Measurements from ENCODE around the gene PRDM11. TPM values are rescaled to one million over a fixed set of nuclear protein-coding genes. Genes with fewer than 3 reads are reported as not detected.
A peak's percentile ranks its signal among the peaks of the same experiment; 100 is the strongest.
"Not testable (repeated sequence)": the region's sequence is repeated elsewhere in the genome, so short reads cannot be mapped to it uniquely, and the experiment has no call there.

Gene PRDM11
- total and polyA plus RNA-seq, 4 experiments from 2014 or later = 0.30 to 8.5 (median 4.4) TPM

- no peak overlapping the region for H3K27ac Mint-ChIP-seq
- CTCF ChIA-PET (ENCODE audit: partially characterized antibody) = interaction anchor here (1.0 to 3.6 kb wide), 2 partner anchors 11 to 13 kb away, joined by 3 to 15 read pairs; no protein-coding TSS in a partner anchor
Observed at GRCh38 chr11:45246241-45246640, 99.8 kb downstream of the PRDM11 start.

GRCh38 chr11:45247433-45247832 is 101.0 kb downstream of the PRDM11 start:
- no peak overlapping the region for H3K27ac ChIP-seq (ENCODE audit: low read depth, low read length)
- Mint-ChIP-seq H3K4me1 (peaks cover 0 to 3% (median 0%) of the 10 kb centered on the region in 4 donors), H3K36me3 (no peaks in the 10 kb centered on the region), H3K4me3 (no peak overlapping the region), H3K27ac (no peak overlapping the region), H3K27me3 (peaks cover 9 to 19% of the 10 kb centered on the region in 2 donors), H3K9me3 (peaks cover 0 to 2% (median 0%) of the 10 kb centered on the region in 8 donors)
- CTCF ChIA-PET (ENCODE audit: partially characterized antibody) = interaction anchor here (1.4 to 3.6 kb wide), 2 partner anchors 14 to 137 kb away, joined by 4 to 15 read pairs; no protein-coding TSS in a partner anchor
- H3K27me3 ChIP-seq (ENCODE audit: insufficient read depth, low read length) = no peaks in the 10 kb centered on the region
- intact Hi-C loops (cut with micrococcal nuclease) = no loop called here
- no peaks in the 10 kb centered on the region for H3K36me3 ChIP-seq (ENCODE audit: insufficient read depth, low read length)
- H3K4me3 ChIP-seq (ENCODE audit: low read length in 2 of 2) = no peak overlapping the region
- no peaks in the 10 kb centered on the region for H3K9me3 ChIP-seq (ENCODE audit: control insufficient read depth in 1 of 2, low read length in 2 of 2)
- H3K4me1 ChIP-seq (ENCODE audit: insufficient read depth, low read length) = no peaks in the 10 kb centered on the region
- DNase-seq = no peak
- POLR2A ChIA-PET (ENCODE audit: partially characterized antibody) = no interaction called here

More at GRCh38 chr11:45246241-45246640, 99.8 kb downstream of the PRDM11 start:
- Mint-ChIP-seq H3K36me3 (no peaks in the 10 kb centered on the region), H3K9me3 (peaks cover 0 to 2% (median 0%) of the 10 kb centered on the region in 8 donors), H3K27me3 (peaks cover 5 to 15% of the 10 kb centered on the region in 2 donors), H3K4me3 (no peak overlapping the region), H3K4me1 (peaks cover 0 to 3% (median 0%) of the 10 kb centered on the region in 4 donors)
- Histone ChIP-seq H3K27me3 (ENCODE audit: insufficient read depth, low read length) (no peaks in the 10 kb centered on the region), H3K9me3 (ENCODE audit: control insufficient read depth in 1 of 2, low read length in 2 of 2) (no peaks in the 10 kb centered on the region), H3K36me3 (ENCODE audit: insufficient read depth, low read length) (no peaks in the 10 kb centered on the region), H3K4me1 (ENCODE audit: insufficient read depth, low read length) (no peaks in the 10 kb centered on the region), H3K4me3 (ENCODE audit: low read length in 2 of 2) (no peak overlapping the region), H3K27ac (ENCODE audit: low read depth, low read length) (no peak overlapping the region)
- intact Hi-C loops (cut with micrococcal nuclease) = no loop called here
- DNase-seq = peak in 1 of 5 donors; percentile 37
- POLR2A ChIA-PET (ENCODE audit: partially characterized antibody) = no interaction called here

DNA sequence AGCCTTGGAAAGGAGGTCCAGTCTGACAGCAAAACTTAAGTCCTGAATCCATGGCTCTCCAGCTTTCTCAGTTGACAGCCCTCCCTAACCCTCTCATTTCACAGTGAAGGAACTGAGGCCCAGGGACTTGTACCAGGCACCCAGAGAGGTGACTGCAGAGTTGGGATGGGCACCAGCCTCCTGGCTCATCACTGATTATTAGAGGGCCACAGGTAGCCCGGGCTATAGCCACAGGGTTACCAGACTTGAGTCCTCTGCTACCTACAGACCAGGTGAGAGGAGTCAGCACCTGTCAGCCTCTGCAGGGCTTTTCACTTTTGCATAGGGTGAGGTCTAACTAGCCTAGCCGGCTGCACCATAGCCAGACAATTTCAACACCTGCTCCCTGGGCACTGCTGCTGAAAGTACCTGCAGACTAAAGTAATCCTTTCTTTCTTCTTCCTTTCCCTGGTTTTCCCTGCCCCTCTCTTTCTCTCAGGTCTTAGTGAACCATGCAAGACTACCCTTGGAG is 102.1 kb downstream of the PRDM11 start:
- Histone ChIP-seq H3K9me3 (ENCODE audit: control insufficient read depth in 1 of 2, low read length in 2 of 2) (no peaks in the 10 kb centered on the region), H3K27ac (ENCODE audit: low read depth, low read length) (no peak overlapping the region), H3K4me3 (ENCODE audit: low read length in 2 of 2) (no peak overlapping the region), H3K36me3 (ENCODE audit: insufficient read depth, low read length) (no peaks in the 10 kb centered on the region), H3K4me1 (ENCODE audit: insufficient read depth, low read length) (no peaks in the 10 kb centered on the region), H3K27me3 (ENCODE audit: insufficient read depth, low read length) (no peaks in the 10 kb centered on the region)
- no peaks in the 10 kb centered on the region for H3K36me3 Mint-ChIP-seq
- DNase-seq = no peak
- H3K27ac Mint-ChIP-seq = no peak overlapping the region
- ChIA-PET POLR2A (ENCODE audit: partially characterized antibody) (no interaction called here), CTCF (ENCODE audit: partially characterized antibody) (no interaction called here)
- H3K4me1 Mint-ChIP-seq = peaks cover 0 to 3% (median 0%) of the 10 kb centered on the region in 4 donors
- H3K4me3 Mint-ChIP-seq = no peak overlapping the region
- intact Hi-C loops (cut with micrococcal nuclease) = no loop called here
- peaks cover 0 to 2% (median 0%) of the 10 kb centered on the region in 8 donors for H3K9me3 Mint-ChIP-seq
- peaks cover 9 to 21% of the 10 kb centered on the region in 2 donors for H3K27me3 Mint-ChIP-seq

DNA sequence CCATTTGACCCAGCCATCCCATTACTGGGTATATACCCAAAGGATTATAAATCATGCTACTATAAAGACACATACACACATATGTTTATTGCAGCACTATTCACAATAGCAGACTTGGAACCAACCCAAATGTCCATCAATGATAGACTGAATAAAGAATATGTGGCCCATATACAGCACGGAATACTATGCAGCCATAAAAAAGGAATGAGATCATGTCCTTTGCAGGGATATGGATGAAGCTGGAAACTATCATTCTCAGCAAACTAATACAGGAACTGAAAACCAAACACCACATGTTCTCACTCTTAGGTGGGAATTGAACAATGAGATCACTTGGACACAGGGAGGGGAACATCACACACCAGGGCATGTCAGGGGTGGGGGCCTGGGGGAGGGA is 102.9 kb downstream of the PRDM11 start:
- H3K27me3 ChIP-seq (ENCODE audit: insufficient read depth, low read length); H3K4me3 ChIP-seq (ENCODE audit: low read length in 2 of 2); DNase-seq; H3K36me3 Mint-ChIP-seq; H3K9me3 Mint-ChIP-seq; H3K4me3 Mint-ChIP-seq; H3K36me3 ChIP-seq (ENCODE audit: insufficient read depth, low read length); intact Hi-C loops (cut with micrococcal nuclease); H3K4me1 Mint-ChIP-seq; H3K27ac ChIP-seq (ENCODE audit: low read depth, low read length); H3K4me1 ChIP-seq (ENCODE audit: insufficient read depth, low read length); H3K27ac Mint-ChIP-seq; POLR2A ChIA-PET (ENCODE audit: partially characterized antibody); H3K9me3 ChIP-seq (ENCODE audit: control insufficient read depth in 1 of 2, low read length in 2 of 2): not testable (repeated sequence)
- peaks cover 9 to 21% of the 10 kb centered on the region in 2 donors for H3K27me3 Mint-ChIP-seq
- CTCF ChIA-PET (ENCODE audit: partially characterized antibody) = interaction anchor here (1.4 kb wide), 1 partner anchor 10 kb away, joined by 6 read pairs; no protein-coding TSS in a partner anchor

GRCh38 chr11:45250035-45250718 is 103.7 kb downstream of the PRDM11 start:
- no peaks in the 10 kb centered on the region for H3K36me3 Mint-ChIP-seq
- peaks cover 0 to 3% (median 0%) of the 10 kb centered on the region in 4 donors for H3K4me1 Mint-ChIP-seq
- H3K4me3 Mint-ChIP-seq = no peak overlapping the region
- ChIA-PET POLR2A (ENCODE audit: partially characterized antibody) (no interaction called here), CTCF (ENCODE audit: partially characterized antibody) (interaction anchor here (1.3 to 1.4 kb wide), 2 partner anchors 9 to 12 kb away, joined by 5 to 6 read pairs; no protein-coding TSS in a partner anchor)
- Histone ChIP-seq H3K27me3 (ENCODE audit: insufficient read depth, low read length) (no peaks in the 10 kb centered on the region), H3K9me3 (ENCODE audit: control insufficient read depth in 1 of 2, low read length in 2 of 2) (no peaks in the 10 kb centered on the region), H3K4me1 (ENCODE audit: insufficient read depth, low read length) (no peaks in the 10 kb centered on the region), H3K36me3 (ENCODE audit: insufficient read depth, low read length) (no peaks in the 10 kb centered on the region), H3K27ac (ENCODE audit: low read depth, low read length) (no peak overlapping the region), H3K4me3 (ENCODE audit: low read length in 2 of 2) (no peak overlapping the region)
- H3K27ac Mint-ChIP-seq = no peak overlapping the region
- no peak for DNase-seq
- intact Hi-C loops (cut with micrococcal nuclease) = no loop called here
- peaks cover 0 to 2% (median 0%) of the 10 kb centered on the region in 8 donors for H3K9me3 Mint-ChIP-seq
- peaks cover 9 to 22% of the 10 kb centered on the region in 2 donors for H3K27me3 Mint-ChIP-seq

- intact Hi-C loops (cut with micrococcal nuclease) = no loop called here
- peaks cover 0 to 2% (median 0%) of the 10 kb centered on the region in 8 donors for H3K9me3 Mint-ChIP-seq
Observed at GRCh38 chr11:45252134-45252856, 105.9 kb downstream of the PRDM11 start.

GRCh38 chr11:45252877-45253276 is 106.4 kb downstream of the PRDM11 start:
- Mint-ChIP-seq H3K4me1 (peaks cover 0 to 3% (median 0%) of the 10 kb centered on the region in 4 donors), H3K27ac (no peak overlapping the region), H3K27me3 (peaks cover 6 to 30% of the 10 kb centered on the region in 2 donors), H3K4me3 (no peak overlapping the region), H3K36me3 (no peaks in the 10 kb centered on the region), H3K9me3 (peaks cover 0 to 2% (median 0%) of the 10 kb centered on the region in 8 donors)
- Histone ChIP-seq H3K4me1 (ENCODE audit: insufficient read depth, low read length) (no peaks in the 10 kb centered on the region), H3K9me3 (ENCODE audit: control insufficient read depth in 1 of 2, low read length in 2 of 2) (no peaks in the 10 kb centered on the region), H3K36me3 (ENCODE audit: insufficient read depth, low read length) (no peaks in the 10 kb centered on the region), H3K27ac (ENCODE audit: low read depth, low read length) (no peak overlapping the region), H3K27me3 (ENCODE audit: insufficient read depth, low read length) (no peaks in the 10 kb centered on the region), H3K4me3 (ENCODE audit: low read length in 2 of 2) (no peak overlapping the region)
- no peak for DNase-seq
- POLR2A ChIA-PET (ENCODE audit: partially characterized antibody) = no interaction called here
- CTCF ChIA-PET (ENCODE audit: partially characterized antibody) = no interaction called here
- intact Hi-C loops (cut with micrococcal nuclease) = no loop called here

More at GRCh38 chr11:45252134-45252856, 105.9 kb downstream of the PRDM11 start:
- Mint-ChIP-seq H3K27me3 (peaks cover 6 to 26% of the 10 kb centered on the region in 2 donors), H3K4me1 (peaks cover 0 to 3% (median 0%) of the 10 kb centered on the region in 4 donors), H3K27ac (no peak overlapping the region), H3K36me3 (no peaks in the 10 kb centered on the region), H3K4me3 (no peak overlapping the region)
- ChIA-PET CTCF (ENCODE audit: partially characterized antibody) (interaction anchor here (1.3 kb wide), 1 partner anchor 14 kb away, joined by 3 read pairs; no protein-coding TSS in a partner anchor), POLR2A (ENCODE audit: partially characterized antibody) (no interaction called here)
- Histone ChIP-seq H3K36me3 (ENCODE audit: insufficient read depth, low read length) (no peaks in the 10 kb centered on the region), H3K4me1 (ENCODE audit: insufficient read depth, low read length) (no peaks in the 10 kb centered on the region), H3K4me3 (ENCODE audit: low read length in 2 of 2) (no peak overlapping the region), H3K27ac (ENCODE audit: low read depth, low read length) (no peak overlapping the region), H3K27me3 (ENCODE audit: insufficient read depth, low read length) (no peaks in the 10 kb centered on the region), H3K9me3 (ENCODE audit: control insufficient read depth in 1 of 2, low read length in 2 of 2) (no peaks in the 10 kb centered on the region)
- DNase-seq = peak in 1 of 5 donors; percentile 6

All from CD4-positive, alpha-beta memory T cell (primary cell).